Measurements from ENCODE around the gene SCN3B.
"Not testable (repeated sequence)": the region's sequence is repeated elsewhere in the genome, so short reads cannot be mapped to it uniquely, and the experiment has no call there.

DNA sequence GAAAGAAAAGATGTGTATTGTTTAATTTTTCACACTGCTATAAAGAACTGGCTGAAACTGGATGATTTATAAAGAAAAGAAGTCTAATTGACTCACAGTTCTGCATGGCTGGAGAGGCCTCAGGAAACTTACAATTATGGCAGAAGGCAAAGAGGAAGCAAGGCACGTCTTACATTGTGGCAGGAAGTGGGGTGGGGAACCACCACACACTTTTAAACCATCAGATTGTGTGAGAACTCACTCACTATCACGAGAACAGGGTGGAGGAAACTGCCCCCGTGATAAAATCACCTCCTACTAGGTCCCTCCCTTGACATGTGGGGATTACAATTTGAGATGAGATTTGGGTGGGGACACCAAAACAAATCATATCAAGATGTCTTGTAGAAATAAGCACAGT, 5.5 kb upstream of the SCN3B start:
- not testable (repeated sequence) for TF ChIP-seq POLR2A, POLR2AphosphoS5, EP300 (IDR thresholded peaks at IDR 0.05)
- TF ChIP-seq, protein P1, sequence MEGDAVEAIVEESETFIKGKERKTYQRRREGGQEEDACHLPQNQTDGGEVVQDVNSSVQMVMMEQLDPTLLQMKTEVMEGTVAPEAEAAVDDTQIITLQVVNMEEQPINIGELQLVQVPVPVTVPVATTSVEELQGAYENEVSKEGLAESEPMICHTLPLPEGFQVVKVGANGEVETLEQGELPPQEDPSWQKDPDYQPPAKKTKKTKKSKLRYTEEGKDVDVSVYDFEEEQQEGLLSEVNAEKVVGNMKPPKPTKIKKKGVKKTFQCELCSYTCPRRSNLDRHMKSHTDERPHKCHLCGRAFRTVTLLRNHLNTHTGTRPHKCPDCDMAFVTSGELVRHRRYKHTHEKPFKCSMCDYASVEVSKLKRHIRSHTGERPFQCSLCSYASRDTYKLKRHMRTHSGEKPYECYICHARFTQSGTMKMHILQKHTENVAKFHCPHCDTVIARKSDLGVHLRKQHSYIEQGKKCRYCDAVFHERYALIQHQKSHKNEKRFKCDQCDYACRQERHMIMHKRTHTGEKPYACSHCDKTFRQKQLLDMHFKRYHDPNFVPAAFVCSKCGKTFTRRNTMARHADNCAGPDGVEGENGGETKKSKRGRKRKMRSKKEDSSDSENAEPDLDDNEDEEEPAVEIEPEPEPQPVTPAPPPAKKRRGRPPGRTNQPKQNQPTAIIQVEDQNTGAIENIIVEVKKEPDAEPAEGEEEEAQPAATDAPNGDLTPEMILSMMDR (IDR thresholded peaks at IDR 0.05) = not testable (repeated sequence)
